Prostate gland (tissue), 2 donors: Measurements from ENCODE around the gene RADIL.

ENCODE experiments used
- POLR2A ChIP-seq: fragments of 450-650 bp; IDR thresholded peaks from one replicate; pipeline ENCODE4 v1.6.1; 2016; ENCODE audit warnings: antibody characterized with exemption, mild to moderate bottlenecking
- POLR2AphosphoS5 ChIP-seq: sonication (generic); formaldehyde crosslinking; IDR thresholded peaks from one replicate; pipeline ENCODE4 v1.6.1; 2017; ENCODE audit warnings: antibody characterized with exemption
- TF ChIP-seq, protein P1 (sequence below), 4 experiments: fragments of 200-600 bp in 2 of 4; fragments of 450-650 bp in 2 of 4; sonication (generic) in 2 of 4; IDR thresholded peaks; 1 replicate in 3 of 4; 2 replicates in 1 of 4; pipeline ENCODE4 v1.5.1; 2016 to 2019; ENCODE audit warnings: antibody characterized with exemption in 4 of 4, mild to moderate bottlenecking in 2 of 4, moderate library complexity in 2 of 4

DNA sequence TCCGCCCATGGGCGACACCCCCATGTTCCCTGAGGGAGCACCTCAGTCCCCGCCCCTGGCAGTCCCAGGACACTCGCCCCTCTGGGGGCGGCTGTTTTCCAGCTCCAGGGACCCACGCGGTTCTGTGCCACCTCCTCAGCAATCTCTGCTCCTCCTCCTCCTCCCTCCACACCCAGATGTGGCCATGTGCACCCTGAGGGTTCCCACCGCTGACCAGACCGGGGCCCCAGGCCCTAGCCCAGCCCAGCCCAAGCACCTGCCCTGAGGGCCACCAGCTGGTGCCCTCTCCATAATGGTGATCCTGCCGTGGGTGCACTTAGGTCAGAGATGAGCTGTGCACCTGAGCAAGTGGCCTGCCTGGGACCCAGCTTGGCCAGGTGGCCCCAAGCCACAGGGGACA lies 83.0 kb downstream of the RADIL start:
- TF ChIP-seq, protein P1, sequence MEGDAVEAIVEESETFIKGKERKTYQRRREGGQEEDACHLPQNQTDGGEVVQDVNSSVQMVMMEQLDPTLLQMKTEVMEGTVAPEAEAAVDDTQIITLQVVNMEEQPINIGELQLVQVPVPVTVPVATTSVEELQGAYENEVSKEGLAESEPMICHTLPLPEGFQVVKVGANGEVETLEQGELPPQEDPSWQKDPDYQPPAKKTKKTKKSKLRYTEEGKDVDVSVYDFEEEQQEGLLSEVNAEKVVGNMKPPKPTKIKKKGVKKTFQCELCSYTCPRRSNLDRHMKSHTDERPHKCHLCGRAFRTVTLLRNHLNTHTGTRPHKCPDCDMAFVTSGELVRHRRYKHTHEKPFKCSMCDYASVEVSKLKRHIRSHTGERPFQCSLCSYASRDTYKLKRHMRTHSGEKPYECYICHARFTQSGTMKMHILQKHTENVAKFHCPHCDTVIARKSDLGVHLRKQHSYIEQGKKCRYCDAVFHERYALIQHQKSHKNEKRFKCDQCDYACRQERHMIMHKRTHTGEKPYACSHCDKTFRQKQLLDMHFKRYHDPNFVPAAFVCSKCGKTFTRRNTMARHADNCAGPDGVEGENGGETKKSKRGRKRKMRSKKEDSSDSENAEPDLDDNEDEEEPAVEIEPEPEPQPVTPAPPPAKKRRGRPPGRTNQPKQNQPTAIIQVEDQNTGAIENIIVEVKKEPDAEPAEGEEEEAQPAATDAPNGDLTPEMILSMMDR (IDR thresholded peaks at IDR 0.05) = no peak
- TF ChIP-seq POLR2AphosphoS5 (no peak), POLR2A (no peak)
